ENCODE results near the gene CC2D1A.

- TF ChIP-seq, protein P1, sequence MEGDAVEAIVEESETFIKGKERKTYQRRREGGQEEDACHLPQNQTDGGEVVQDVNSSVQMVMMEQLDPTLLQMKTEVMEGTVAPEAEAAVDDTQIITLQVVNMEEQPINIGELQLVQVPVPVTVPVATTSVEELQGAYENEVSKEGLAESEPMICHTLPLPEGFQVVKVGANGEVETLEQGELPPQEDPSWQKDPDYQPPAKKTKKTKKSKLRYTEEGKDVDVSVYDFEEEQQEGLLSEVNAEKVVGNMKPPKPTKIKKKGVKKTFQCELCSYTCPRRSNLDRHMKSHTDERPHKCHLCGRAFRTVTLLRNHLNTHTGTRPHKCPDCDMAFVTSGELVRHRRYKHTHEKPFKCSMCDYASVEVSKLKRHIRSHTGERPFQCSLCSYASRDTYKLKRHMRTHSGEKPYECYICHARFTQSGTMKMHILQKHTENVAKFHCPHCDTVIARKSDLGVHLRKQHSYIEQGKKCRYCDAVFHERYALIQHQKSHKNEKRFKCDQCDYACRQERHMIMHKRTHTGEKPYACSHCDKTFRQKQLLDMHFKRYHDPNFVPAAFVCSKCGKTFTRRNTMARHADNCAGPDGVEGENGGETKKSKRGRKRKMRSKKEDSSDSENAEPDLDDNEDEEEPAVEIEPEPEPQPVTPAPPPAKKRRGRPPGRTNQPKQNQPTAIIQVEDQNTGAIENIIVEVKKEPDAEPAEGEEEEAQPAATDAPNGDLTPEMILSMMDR (IDR thresholded peaks at IDR 0.05), result no peak
- no peak for TF ChIP-seq EZH2 (IDR thresholded peaks at IDR 0.05; ENCODE audit: borderline replicate concordance, insufficient read depth, low read depth, low read length, poor library complexity, severe bottlenecking)
These were observed 49.8 kb downstream of the CC2D1A start for GRCh38 chr19:13955662-13956364.

Measured in B cell (primary cell).